Tibial nerve (tissue), 4 donors: ENCODE measurements around the gene KRTDAP. TPM values are rescaled to one million over a fixed set of nuclear protein-coding genes. Genes with fewer than 3 reads are reported as not detected.

ENCODE experiments used
- DNase-seq, 2 donors: peaks; one replicate each; pipeline ENCODE4 v3.0.0-alpha.2; 2019; ENCODE audit warnings: low spot score in 2 of 2
- H3K27ac ChIP-seq, 4 donors: fragments of 200-600 bp; sonication (generic) in 3 of 4; one replicate each; pipeline ENCODE4 v1.5.1; 2017 to 2019; ENCODE audit warnings: mild to moderate bottlenecking in 1 of 4
- H3K27me3 ChIP-seq, 2 donors: fragments of 200-600 bp; sonication (generic) in 1 of 2; one replicate each; pipeline versions ENCODE4 v1.5.1 to v1.6.0; 2017 to 2019
- H3K36me3 ChIP-seq, 3 donors: fragments of 200-600 bp; sonication (generic); one replicate each; pipeline ENCODE4 v1.5.1; 2018 to 2019
- H3K4me1 ChIP-seq, 4 donors: fragments of 200-600 bp; sonication (generic) in 3 of 4; one replicate each; pipeline ENCODE4 v1.5.1; 2017 to 2019
- H3K4me3 ChIP-seq, 4 donors: fragments of 200-600 bp; sonication (generic) in 3 of 4; one replicate each; pipeline ENCODE4 v1.5.1; 2017 to 2019; ENCODE audit warnings: mild to moderate bottlenecking in 1 of 4, moderate library complexity in 1 of 4
- H3K9me3 ChIP-seq, 4 donors: fragments of 200-600 bp; sonication (generic) in 3 of 4; one replicate each; pipeline ENCODE4 v1.5.1; 2017 to 2019
- CTCF ChIP-seq, 5 experiments: fragments of 200-600 bp in 3 of 5; fragments of 450-650 bp in 2 of 5; sonication (generic) in 3 of 5; IDR thresholded peaks; one replicate each; pipeline ENCODE4 v1.5.1; 2016 to 2019; ENCODE audit warnings: antibody characterized with exemption in 5 of 5, mild to moderate bottlenecking in 3 of 5, moderate library complexity in 2 of 5
- EP300 ChIP-seq, 2 donors: sonication (generic); formaldehyde crosslinking; IDR thresholded peaks; one replicate each; pipeline ENCODE4 v1.6.1; 2017; ENCODE audit warnings: antibody characterized with exemption in 2 of 2, mild to moderate bottlenecking in 1 of 2
- POLR2A ChIP-seq, 2 donors: fragments of 450-650 bp; IDR thresholded peaks; one replicate each; pipeline ENCODE4 v1.6.1; 2017; ENCODE audit warnings: antibody characterized with exemption in 2 of 2, mild to moderate bottlenecking in 2 of 2, moderate library complexity in 2 of 2
- WGBS, 2 donors: methylation state at CpG; one replicate each; pipeline ENCODE4 v1.1.5; 2018; 5-methylcytosine and 5-hydroxymethylcytosine counted together
- total RNA-seq, 4 donors: library from RNA; depleted of rRNA; stranded (reverse); fragments of >200 nt; gene quantifications; one replicate each; pipeline ENCODE4 v1.1.0, GENCODE V29; 2016

Gene KRTDAP
- total RNA-seq, 4 donors from 2014 or later, result not detected

GRCh38 chr19:35533201-35533821, 43.0 kb upstream of the KRTDAP start, which contains the start of gene GAPDHS:
TSS of gene GAPDHS (plus strand) at chr19:35533456. CDS start at chr19:35533528, 72 bp downstream.
- Histone ChIP-seq H3K27me3 (peaks cover 0 to 71% of the 10 kb centered on the region in 2 donors), H3K4me1 (peaks cover 0 to 8% (median 0%) of the 10 kb centered on the region in 4 donors), H3K4me3 (no peak within 1 kb of the TSS), H3K9me3 (no peaks in the 10 kb centered on the region), H3K36me3 (no peaks in the 10 kb centered on the region), H3K27ac (no peak within 1 kb of the TSS)
- WGBS, 2 donors, result 42 to 47% methylated on average over 22 to 36 of the region's 39 CpGs
- TF ChIP-seq EP300 (IDR thresholded peaks at IDR 0.05) (no peak), CTCF (IDR thresholded peaks at IDR 0.05) (no peak), POLR2A (IDR thresholded peaks at IDR 0.05) (no peak)
- no peak for DNase-seq

DNA sequence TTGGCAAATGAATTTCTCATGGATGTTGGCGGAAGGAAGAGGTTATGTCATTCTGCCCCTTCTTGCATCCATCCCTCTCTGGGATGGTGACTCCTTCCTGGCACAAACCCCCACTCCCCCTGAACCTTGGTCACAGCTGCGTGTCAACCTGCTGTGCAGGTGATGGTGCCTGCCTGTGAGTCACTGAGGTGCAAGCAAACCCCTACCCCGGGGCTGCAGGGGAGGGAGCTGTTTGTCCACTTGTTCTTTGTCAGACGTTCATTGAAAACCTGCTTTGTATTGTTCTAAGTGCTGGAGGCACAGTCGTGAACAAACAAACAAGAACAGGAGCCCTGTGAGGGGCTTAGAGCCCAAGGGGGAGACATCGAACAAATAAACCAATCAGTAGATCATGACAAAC, 41.0 kb upstream of the KRTDAP start:
- Histone ChIP-seq H3K27me3 (peaks cover 0 to 84% of the 10 kb centered on the region in 2 donors), H3K4me3 (no peak overlapping the region), H3K36me3 (no peaks in the 10 kb centered on the region), H3K4me1 (peaks cover 0 to 8% (median 0%) of the 10 kb centered on the region in 4 donors), H3K9me3 (no peaks in the 10 kb centered on the region), H3K27ac (no peak overlapping the region)
- no peak for TF ChIP-seq POLR2A (IDR thresholded peaks at IDR 0.05)
- TF ChIP-seq EP300 (IDR thresholded peaks at IDR 0.05), result no peak
- no peak for TF ChIP-seq CTCF (IDR thresholded peaks at IDR 0.05)
- DNase-seq, result no peak
- WGBS, 2 donors, result 44 to 52% methylated on average over 6 of the region's 6 CpGs

DNA sequence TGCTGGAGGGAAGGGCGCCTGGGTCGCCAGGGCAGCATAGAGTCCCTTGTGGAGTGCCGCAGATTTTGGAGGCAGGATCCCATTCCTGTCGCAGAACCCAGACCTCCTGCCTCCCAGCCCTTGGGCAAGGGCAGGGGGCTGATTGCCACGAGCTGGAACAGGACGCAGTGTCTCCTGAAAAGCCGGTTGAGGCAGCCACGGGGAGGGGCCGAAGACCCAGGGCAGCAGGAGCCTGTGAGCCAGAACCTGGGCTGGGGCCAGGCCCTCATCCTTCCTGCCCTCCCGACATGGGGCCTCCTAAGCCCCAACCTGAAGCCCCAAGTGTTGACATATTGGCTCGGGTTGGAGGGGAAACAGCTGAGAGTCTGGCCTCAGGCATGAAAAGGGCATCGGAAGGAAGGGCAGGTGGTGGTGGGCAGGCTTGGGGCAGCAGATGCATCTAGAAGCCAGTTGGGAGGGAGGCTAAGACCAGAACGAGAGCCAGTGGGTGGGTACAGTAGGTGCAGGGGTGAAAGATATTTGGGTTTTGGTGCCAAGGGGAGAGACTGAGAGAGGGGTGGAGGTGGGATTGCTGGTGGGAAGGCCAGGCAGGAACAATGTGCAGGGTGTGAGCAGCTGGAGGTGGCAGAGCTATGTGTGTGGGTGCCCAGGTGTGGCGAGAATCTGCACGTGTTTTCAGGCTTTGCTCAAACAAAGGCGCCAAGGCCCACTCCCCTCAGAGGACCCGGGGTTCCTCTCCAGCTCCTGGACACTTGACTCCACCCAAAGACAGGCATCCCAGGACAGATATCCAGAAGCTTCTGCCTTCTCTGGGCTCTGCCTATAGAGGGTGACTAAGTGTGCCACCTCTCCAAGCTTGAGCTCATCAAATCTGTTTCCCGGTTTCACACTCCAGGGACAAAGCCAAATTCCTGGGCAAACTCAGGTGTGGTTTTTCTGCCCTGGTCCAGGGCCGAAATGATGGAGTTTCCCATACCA, 39.3 kb upstream of the KRTDAP start:
- no peak for DNase-seq
- Histone ChIP-seq H3K27me3 (peaks cover 0 to 77% of the 10 kb centered on the region in 2 donors), H3K4me1 (peaks cover 0 to 8% (median 0%) of the 10 kb centered on the region in 4 donors), H3K9me3 (no peaks in the 10 kb centered on the region), H3K4me3 (no peak overlapping the region), H3K27ac (no peak overlapping the region), H3K36me3 (no peaks in the 10 kb centered on the region)
- WGBS, 2 donors, result 59 to 68% methylated on average over 18 to 19 of the region's 19 CpGs
- TF ChIP-seq EP300 (IDR thresholded peaks at IDR 0.05), result no peak
- no peak for TF ChIP-seq CTCF (IDR thresholded peaks at IDR 0.05)
- no peak for TF ChIP-seq POLR2A (IDR thresholded peaks at IDR 0.05)

DNA sequence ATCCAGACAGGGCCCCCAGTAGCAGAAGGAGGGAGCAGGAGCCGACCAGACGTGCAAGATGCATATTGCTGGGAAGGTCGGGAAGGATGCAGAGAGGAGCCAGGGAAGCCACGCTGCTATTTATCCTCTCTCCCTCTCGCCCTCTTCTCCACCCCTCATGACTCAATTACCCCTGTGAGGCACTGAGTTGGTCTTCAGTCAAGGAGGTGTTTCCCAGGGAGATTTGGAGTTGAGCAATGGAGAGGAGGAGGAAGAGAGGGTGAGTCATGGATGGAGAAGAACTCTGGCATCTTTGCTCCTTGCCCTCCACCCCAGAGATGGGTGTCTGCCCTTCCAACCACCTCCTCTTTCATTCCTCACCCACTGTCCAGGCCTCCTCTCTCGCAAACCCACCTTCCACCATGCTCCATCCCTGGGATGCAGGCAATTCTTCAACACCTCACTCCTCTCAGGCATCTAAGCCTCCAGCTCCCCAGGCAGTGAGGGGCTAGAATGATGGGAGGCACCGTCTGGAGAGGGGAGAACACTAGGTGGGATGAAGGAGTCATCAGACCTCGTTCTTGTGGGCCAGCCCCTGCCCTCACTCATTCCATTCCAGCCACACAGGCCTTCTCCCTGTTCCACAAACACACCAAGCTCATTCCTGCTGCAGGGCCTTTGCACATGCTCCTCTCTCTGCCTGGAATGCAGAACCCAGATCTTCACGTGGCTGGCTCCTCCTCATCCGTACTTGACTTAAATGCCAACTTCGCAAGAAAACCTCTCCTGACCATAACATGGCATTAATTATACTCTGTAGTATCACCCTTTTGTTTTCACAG, 38.2 kb upstream of the KRTDAP start, which contains the start of gene SBSN:
Gene SBSN, minus strand, starts transcription at position 94 of the 821 bp plus-strand sequence. Its CDS starts 30 bp downstream, at position 64.
- H3K27me3 ChIP-seq, result peaks cover 0 to 72% of the 10 kb centered on the region in 2 donors
- TF ChIP-seq EP300 (IDR thresholded peaks at IDR 0.05), result no peak
- no peak for TF ChIP-seq CTCF (IDR thresholded peaks at IDR 0.05)
- no peak for TF ChIP-seq POLR2A (IDR thresholded peaks at IDR 0.05)

More for the DNA sequence above, 38.2 kb upstream of the KRTDAP start, which contains the start of gene SBSN:
- Histone ChIP-seq H3K4me1 (peaks cover 0 to 1% (median 0%) of the 10 kb centered on the region in 4 donors), H3K4me3 (no peak within 1 kb of the TSS), H3K27ac (no peak within 1 kb of the TSS), H3K9me3 (no peaks in the 10 kb centered on the region), H3K36me3 (no peaks in the 10 kb centered on the region)
- no peak for DNase-seq
- 78% methylated on average over 11 of the region's 11 CpGs for WGBS, 2 donors
